Nucleus accumbens (tissue), 56 donors: ENCODE data around the gene GDPD4.

Source experiments
- DNase-seq, 56 donors: peaks; one replicate each; lab custom pipeline; 2025; lab: John Stamatoyannopoulos, UW

The GDPD4 gene

GRCh38 chr11:77249427-77249826, 52.1 kb downstream of the GDPD4 start:
- no peak for DNase-seq

- no peak for DNase-seq
These were observed 57.0 kb downstream of the GDPD4 start for GRCh38 chr11:77244277-77245027.

- no peak for DNase-seq
These were observed 64.6 kb downstream of the GDPD4 start for GRCh38 chr11:77236901-77237300.

- DNase-seq = no peak
These were observed 68.5 kb downstream of the GDPD4 start for GRCh38 chr11:77233011-77233410.

- DNase-seq = no peak
These were observed 69.2 kb downstream of the GDPD4 start for GRCh38 chr11:77232242-77232641.

GRCh38 chr11:77231800-77232199, 69.7 kb downstream of the GDPD4 start:
- DNase-seq = no peak

GRCh38 chr11:77230878-77231605, 70.4 kb downstream of the GDPD4 start:
- DNase-seq = no peak

GRCh38 chr11:77223797-77224196, 77.7 kb downstream of the GDPD4 start:
- DNase-seq = no peak

GRCh38 chr11:77217156-77217555, 84.3 kb downstream of the GDPD4 start:
- DNase-seq = no peak

GRCh38 chr11:77215106-77215505, 86.4 kb downstream of the GDPD4 start:
- no peak for DNase-seq

- DNase-seq = no peak
These were observed 86.9 kb downstream of the GDPD4 start for GRCh38 chr11:77214557-77214956.

- no peak for DNase-seq
These were observed 87.7 kb downstream of the GDPD4 start for GRCh38 chr11:77213589-77214428.

- no peak for DNase-seq
These were observed 88.4 kb downstream of the GDPD4 start for GRCh38 chr11:77213029-77213579.

GRCh38 chr11:77212314-77213007, 89.0 kb downstream of the GDPD4 start:
- DNase-seq = no peak

- no peak for DNase-seq
These were observed 89.8 kb downstream of the GDPD4 start for GRCh38 chr11:77211594-77212251.

- no peak for DNase-seq
These were observed 90.4 kb downstream of the GDPD4 start for GRCh38 chr11:77211040-77211451.

- no peak for DNase-seq
These were observed 91.8 kb downstream of the GDPD4 start for GRCh38 chr11:77209663-77210062.

- no peak for DNase-seq
These were observed 93.0 kb downstream of the GDPD4 start for GRCh38 chr11:77208535-77208934.

- DNase-seq = no peak
These were observed 93.7 kb downstream of the GDPD4 start for GRCh38 chr11:77207618-77208313.
